ENCODE data around the gene MTMR11.

DNA sequence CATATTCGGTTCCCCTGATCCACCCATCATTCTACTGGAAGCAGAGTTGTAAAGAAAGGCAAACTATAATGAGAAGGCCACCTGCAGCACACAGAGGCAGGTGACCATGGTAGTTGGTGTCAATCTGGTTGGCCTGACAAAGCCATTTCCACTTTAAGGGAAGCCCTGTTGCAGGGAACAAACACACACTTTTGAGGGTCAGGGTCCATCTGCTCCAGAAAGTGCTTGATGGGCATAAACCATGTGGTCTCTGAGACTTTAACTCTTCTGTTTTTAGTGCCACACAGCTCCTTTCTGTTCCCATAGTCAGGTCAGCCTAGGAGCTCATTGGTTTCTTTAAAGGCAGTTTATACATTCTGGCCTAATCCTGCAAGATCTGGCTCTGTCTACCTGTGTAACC lies 54.8 kb downstream of the MTMR11 start:
- TF ChIP-seq, protein P1, sequence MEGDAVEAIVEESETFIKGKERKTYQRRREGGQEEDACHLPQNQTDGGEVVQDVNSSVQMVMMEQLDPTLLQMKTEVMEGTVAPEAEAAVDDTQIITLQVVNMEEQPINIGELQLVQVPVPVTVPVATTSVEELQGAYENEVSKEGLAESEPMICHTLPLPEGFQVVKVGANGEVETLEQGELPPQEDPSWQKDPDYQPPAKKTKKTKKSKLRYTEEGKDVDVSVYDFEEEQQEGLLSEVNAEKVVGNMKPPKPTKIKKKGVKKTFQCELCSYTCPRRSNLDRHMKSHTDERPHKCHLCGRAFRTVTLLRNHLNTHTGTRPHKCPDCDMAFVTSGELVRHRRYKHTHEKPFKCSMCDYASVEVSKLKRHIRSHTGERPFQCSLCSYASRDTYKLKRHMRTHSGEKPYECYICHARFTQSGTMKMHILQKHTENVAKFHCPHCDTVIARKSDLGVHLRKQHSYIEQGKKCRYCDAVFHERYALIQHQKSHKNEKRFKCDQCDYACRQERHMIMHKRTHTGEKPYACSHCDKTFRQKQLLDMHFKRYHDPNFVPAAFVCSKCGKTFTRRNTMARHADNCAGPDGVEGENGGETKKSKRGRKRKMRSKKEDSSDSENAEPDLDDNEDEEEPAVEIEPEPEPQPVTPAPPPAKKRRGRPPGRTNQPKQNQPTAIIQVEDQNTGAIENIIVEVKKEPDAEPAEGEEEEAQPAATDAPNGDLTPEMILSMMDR (conservative IDR thresholded peaks at IDR 0.05; ENCODE audit: low read depth, low read length): no peak
- no peak for TF ChIP-seq EZH2 (IDR thresholded peaks at IDR 0.05; ENCODE audit: borderline replicate concordance, low read depth, low read length, poor library complexity, severe bottlenecking)
